Astrocyte (in vitro differentiated cells and primary cell): Measurements from ENCODE around the gene RFTN1. TPM values are rescaled to one million over a fixed set of nuclear protein-coding genes. Genes with fewer than 3 reads are reported as not detected.

Experiments used
- DNase-seq: peaks from one replicate; pipeline ENCODE4 v3.0.0-alpha.2; 2010; ENCODE audit warnings: low read depth
- FAIRE-seq: peaks from 2 replicates; lab custom pipeline; 2011; peaks lifted over from hg19 to GRCh38; lab: Jason Lieb, UNC
- H2AFZ ChIP-seq: 2 replicates; pipeline ENCODE4 v1.6.0; 2012; ENCODE audit warnings: low read depth, low read length, inconsistent platforms
- H3K27ac ChIP-seq: 2 replicates; pipeline ENCODE4 v1.5.1; 2011; ENCODE audit warnings: low read depth, low read length, inconsistent platforms
- H3K27me3 ChIP-seq: 2 replicates; pipeline ENCODE4 v1.6.0; 2011; ENCODE audit warnings: low read length, inconsistent platforms; ENCODE audit not compliant: insufficient read depth
- H3K36me3 ChIP-seq: 2 replicates; pipeline ENCODE4 v1.5.1; 2011; ENCODE audit warnings: low read length, inconsistent platforms; ENCODE audit not compliant: insufficient read depth
- H3K4me1 ChIP-seq: 2 replicates; pipeline ENCODE4 v1.5.1; 2011; ENCODE audit warnings: low read length, inconsistent platforms; ENCODE audit not compliant: insufficient read depth
- H3K4me2 ChIP-seq: 2 replicates; pipeline ENCODE4 v1.6.0; 2012; ENCODE audit warnings: low read length, inconsistent platforms
- H3K4me3 ChIP-seq: 2 replicates; pipeline ENCODE4 v1.5.1; 2011; ENCODE audit warnings: low read depth, mild to moderate bottlenecking, low read length, inconsistent platforms; ENCODE audit not compliant: insufficient read depth
- H3K79me2 ChIP-seq: 2 replicates; pipeline ENCODE4 v1.6.0; 2012; ENCODE audit warnings: mild to moderate bottlenecking, low read length, inconsistent platforms; ENCODE audit not compliant: insufficient read depth
- H3K9ac ChIP-seq: 2 replicates; pipeline ENCODE4 v1.6.0; 2012; ENCODE audit warnings: mild to moderate bottlenecking, low read length, inconsistent platforms
- H3K9me3 ChIP-seq: 2 replicates; pipeline ENCODE4 v1.5.1; 2012; ENCODE audit warnings: low read depth, mild to moderate bottlenecking, low read length, inconsistent platforms; ENCODE audit not compliant: insufficient read depth
- H4K20me1 ChIP-seq: 2 replicates; pipeline ENCODE4 v1.6.0; 2012; ENCODE audit warnings: low read length, inconsistent platforms; ENCODE audit not compliant: insufficient read depth
- H3K27ac Mint-ChIP-seq: one replicate; pipeline ENCODE4 v1.8.0; 2021; ENCODE audit warnings: mild to moderate bottlenecking, mixed read lengths; ENCODE audit not compliant: unreplicated experiment
- H3K27me3 Mint-ChIP-seq: one replicate; pipeline ENCODE4 v1.8.0; 2021; ENCODE audit warnings: low read depth, mixed read lengths; ENCODE audit not compliant: unreplicated experiment
- H3K36me3 Mint-ChIP-seq: one replicate; pipeline ENCODE4 v1.8.0; 2021; ENCODE audit warnings: low read depth, mixed read lengths; ENCODE audit not compliant: unreplicated experiment
- H3K4me1 Mint-ChIP-seq: one replicate; pipeline ENCODE4 v1.8.0; 2021; ENCODE audit warnings: low read depth, mixed read lengths; ENCODE audit not compliant: unreplicated experiment
- H3K4me3 Mint-ChIP-seq: one replicate; pipeline ENCODE4 v1.8.0; 2021; ENCODE audit warnings: mild to moderate bottlenecking, moderate library complexity, mixed read lengths; ENCODE audit not compliant: unreplicated experiment
- H3K9me3 Mint-ChIP-seq: one replicate; pipeline ENCODE4 v1.8.0; 2021; ENCODE audit warnings: mild to moderate bottlenecking, mixed read lengths; ENCODE audit not compliant: unreplicated experiment
- CTCF ChIP-seq: IDR thresholded peaks from 2 replicates; pipeline ENCODE4 v1.5.1; 2011; ENCODE audit warnings: low read depth, mild to moderate bottlenecking, inconsistent platforms, low read length, moderate library complexity; ENCODE audit not compliant: insufficient read depth
- EZH2 ChIP-seq: IDR thresholded peaks from 2 replicates; pipeline ENCODE4 v1.6.1; 2012; ENCODE audit warnings: mild to moderate bottlenecking, low read length, inconsistent platforms; ENCODE audit not compliant: insufficient read depth
- total RNA-seq: library from RNA; stranded (reverse); gene quantifications from 2 replicates; pipeline ENCODE4 v1.2.1, GENCODE V29; 2021

The RFTN1 gene
- total RNA-seq, 1 donor from 2014 or later = 49.5 TPM

- no peak overlapping the region for H3K4me3 ChIP-seq
- H3K27ac ChIP-seq = no peak overlapping the region
- H2AFZ ChIP-seq = no peak overlapping the region
- H3K9ac ChIP-seq = no peak overlapping the region
- DNase-seq (no peak), FAIRE-seq (no peak)
- H3K36me3 ChIP-seq = no peaks in the 10 kb centered on the region
- Mint-ChIP-seq H3K4me1 (peaks cover 7% of the 10 kb centered on the region), H3K9me3 (peaks cover 7% of the 10 kb centered on the region), H3K36me3 (peaks cover 15% of the 10 kb centered on the region), H3K27me3 (no peaks in the 10 kb centered on the region), H3K27ac (no peak overlapping the region), H3K4me3 (no peak overlapping the region)
- no peak overlapping the region for H3K4me2 ChIP-seq
- peaks cover 7% of the 10 kb centered on the region for H3K4me1 ChIP-seq
- H4K20me1 ChIP-seq = peaks cover 88% of the 10 kb centered on the region
- peaks cover 91% of the 10 kb centered on the region for H3K79me2 ChIP-seq
- H3K27me3 ChIP-seq = no peaks in the 10 kb centered on the region
- H3K9me3 ChIP-seq = no peaks in the 10 kb centered on the region
- TF ChIP-seq CTCF = no peak
- no peak for TF ChIP-seq EZH2
Observed at GRCh38 chr3:16504692-16505091, 8.8 kb downstream of the RFTN1 start.

- Histone ChIP-seq H3K79me2 (peaks cover 91% of the 10 kb centered on the region), H4K20me1 (peaks cover 90% of the 10 kb centered on the region)
- no peak overlapping the region for H3K27ac Mint-ChIP-seq
Observed at GRCh38 chr3:16504242-16504641, 9.3 kb downstream of the RFTN1 start.

More at GRCh38 chr3:16504242-16504641, 9.3 kb downstream of the RFTN1 start:
- no peak overlapping the region for H2AFZ ChIP-seq
- no peak for TF ChIP-seq CTCF
- no peak for TF ChIP-seq EZH2
- H3K27me3 Mint-ChIP-seq = no peaks in the 10 kb centered on the region
- H3K36me3 Mint-ChIP-seq = peaks cover 15% of the 10 kb centered on the region
- no peaks in the 10 kb centered on the region for H3K9me3 ChIP-seq
- H3K9me3 Mint-ChIP-seq = peaks cover 7% of the 10 kb centered on the region
- H3K27ac ChIP-seq = no peak overlapping the region
- FAIRE-seq (no peak), DNase-seq (no peak)
- H3K36me3 ChIP-seq = no peaks in the 10 kb centered on the region
- no peak overlapping the region for H3K4me3 Mint-ChIP-seq
- peaks cover 7% of the 10 kb centered on the region for H3K4me1 Mint-ChIP-seq
- peaks cover 3% of the 10 kb centered on the region for H3K4me1 ChIP-seq
- H3K9ac ChIP-seq = no peak overlapping the region
- H3K27me3 ChIP-seq = no peaks in the 10 kb centered on the region
- H3K4me2 ChIP-seq = no peak overlapping the region
- no peak overlapping the region for H3K4me3 ChIP-seq
